SK-N-SH treated with all-trans-retinoic acid at 6 μM for 48 hours (cell line): Measurements from ENCODE around the gene NUDT2.
A peak's percentile ranks its signal among the peaks of the same experiment; 100 is the strongest.

Experiments used
- ATAC-seq: fragments of 200-7000 bp; cut with Tn5 transposase; 3 replicates; pipeline ENCODE4 v1.9.1; 2020; ENCODE audit warnings: mild to moderate bottlenecking, moderate library complexity
- ARNTL ChIP-seq: fragments of 450-650 bp; formaldehyde crosslinking; IDR thresholded peaks from 2 replicates; pipeline ENCODE4 v1.5.0; 2020; ENCODE audit warnings: low read depth, mild to moderate bottlenecking, moderate library complexity, borderline replicate concordance
- BACH2 ChIP-seq: fragments of 250-450 bp; sonication (Bioruptor Pico); IDR thresholded peaks from 2 replicates; pipeline ENCODE4 v1.9.0; 2021; ENCODE audit warnings: mild to moderate bottlenecking, borderline replicate concordance
- CREB5 ChIP-seq: fragments of 250-450 bp; sonication (Bioruptor Pico); IDR thresholded peaks from 2 replicates; pipeline ENCODE4 v1.5.1; 2020; ENCODE audit warnings: low read depth, mild to moderate bottlenecking, moderate library complexity
- CSDC2 ChIP-seq: fragments of 250-450 bp; sonication (Bioruptor Pico); IDR thresholded peaks from 2 replicates; pipeline ENCODE4 v1.5.0; 2020; ENCODE audit warnings: mild to moderate bottlenecking, moderate library complexity
- CSRNP3 ChIP-seq: fragments of 250-450 bp; sonication (Bioruptor Pico); IDR thresholded peaks from 2 replicates; pipeline ENCODE4 v1.5.1; 2021; ENCODE audit warnings: mild to moderate bottlenecking, moderate library complexity
- ESRRG ChIP-seq: fragments of 250-450 bp; sonication (Bioruptor Pico); IDR thresholded peaks from 2 replicates; pipeline ENCODE4 v1.6.1; 2021; ENCODE audit warnings: mild to moderate bottlenecking
- GLIS3 ChIP-seq: fragments of 250-450 bp; sonication (Bioruptor Pico); IDR thresholded peaks from 2 replicates; pipeline ENCODE4 v1.5.0; 2020; ENCODE audit warnings: mild to moderate bottlenecking, moderate library complexity
- ISL1 ChIP-seq: fragments of 250-450 bp; sonication (Bioruptor Pico); IDR thresholded peaks from 2 replicates; pipeline ENCODE4 v2.1.2; 2022; ENCODE audit warnings: mild to moderate bottlenecking, moderate library complexity
- PPARA ChIP-seq: fragments of 250-450 bp; sonication (Bioruptor Pico); IDR thresholded peaks from 2 replicates; pipeline ENCODE4 v1.5.0; 2020; ENCODE audit warnings: mild to moderate bottlenecking, borderline replicate concordance
- RARB ChIP-seq: fragments of 250-450 bp; sonication (Bioruptor Pico); IDR thresholded peaks from 2 replicates; pipeline ENCODE4 v1.8.0; 2021; ENCODE audit warnings: mild to moderate bottlenecking, moderate library complexity
- SNAI2 ChIP-seq: fragments of 250-450 bp; sonication (Bioruptor Pico); IDR thresholded peaks from 2 replicates; pipeline ENCODE4 v1.5.0; 2020; ENCODE audit warnings: mild to moderate bottlenecking, moderate library complexity
- TCF4 ChIP-seq: fragments of 250-450 bp; sonication (Bioruptor Pico); IDR thresholded peaks from 2 replicates; pipeline ENCODE4 v1.8.0; 2021; ENCODE audit warnings: mild to moderate bottlenecking, moderate library complexity, borderline replicate concordance
- TOX ChIP-seq: fragments of 250-450 bp; sonication (Bioruptor Pico); IDR thresholded peaks from 2 replicates; pipeline ENCODE4 v1.8.0; 2021; ENCODE audit warnings: mild to moderate bottlenecking, moderate library complexity, borderline replicate concordance
- TSHZ2 ChIP-seq: fragments of 250-450 bp; sonication (Bioruptor Pico); IDR thresholded peaks from 2 replicates; pipeline ENCODE4 v1.5.0; 2020; ENCODE audit warnings: mild to moderate bottlenecking, moderate library complexity
- ZC3H10 ChIP-seq: fragments of 250-450 bp; sonication (Bioruptor Pico); IDR thresholded peaks from 2 replicates; pipeline ENCODE4 v1.5.1; 2021; ENCODE audit warnings: mild to moderate bottlenecking, moderate library complexity
- ZFP3 ChIP-seq: fragments of 250-450 bp; sonication (Bioruptor Pico); IDR thresholded peaks from 2 replicates; pipeline ENCODE4 v1.5.0; 2020; ENCODE audit warnings: mild to moderate bottlenecking, moderate library complexity
- ZFP30 ChIP-seq: fragments of 450-650 bp; formaldehyde crosslinking; IDR thresholded peaks from 2 replicates; pipeline ENCODE4 v1.5.0; 2022; ENCODE audit warnings: mild to moderate bottlenecking, moderate library complexity
- ZNF565 ChIP-seq: fragments of 450-650 bp; formaldehyde crosslinking; conservative IDR thresholded peaks from 2 replicates; pipeline ENCODE4 v1.5.0; 2020; ENCODE audit warnings: low read depth, mild to moderate bottlenecking, moderate library complexity
- ZNF70 ChIP-seq: fragments of 450-650 bp; formaldehyde crosslinking; IDR thresholded peaks from 2 replicates; pipeline ENCODE4 v1.5.0; 2020; ENCODE audit warnings: mild to moderate bottlenecking, moderate library complexity
- ZNF8 ChIP-seq: fragments of 450-650 bp; formaldehyde crosslinking; IDR thresholded peaks from 2 replicates; pipeline ENCODE4 v1.5.0; 2020; ENCODE audit warnings: mild to moderate bottlenecking, moderate library complexity
- TF ChIP-seq, protein P1 (sequence below): fragments of 250-450 bp; sonication (Bioruptor Pico); IDR thresholded peaks from 2 replicates; pipeline ENCODE4 v1.8.0; 2020; ENCODE audit warnings: mild to moderate bottlenecking, moderate library complexity, borderline replicate concordance

Gene NUDT2

DNA sequence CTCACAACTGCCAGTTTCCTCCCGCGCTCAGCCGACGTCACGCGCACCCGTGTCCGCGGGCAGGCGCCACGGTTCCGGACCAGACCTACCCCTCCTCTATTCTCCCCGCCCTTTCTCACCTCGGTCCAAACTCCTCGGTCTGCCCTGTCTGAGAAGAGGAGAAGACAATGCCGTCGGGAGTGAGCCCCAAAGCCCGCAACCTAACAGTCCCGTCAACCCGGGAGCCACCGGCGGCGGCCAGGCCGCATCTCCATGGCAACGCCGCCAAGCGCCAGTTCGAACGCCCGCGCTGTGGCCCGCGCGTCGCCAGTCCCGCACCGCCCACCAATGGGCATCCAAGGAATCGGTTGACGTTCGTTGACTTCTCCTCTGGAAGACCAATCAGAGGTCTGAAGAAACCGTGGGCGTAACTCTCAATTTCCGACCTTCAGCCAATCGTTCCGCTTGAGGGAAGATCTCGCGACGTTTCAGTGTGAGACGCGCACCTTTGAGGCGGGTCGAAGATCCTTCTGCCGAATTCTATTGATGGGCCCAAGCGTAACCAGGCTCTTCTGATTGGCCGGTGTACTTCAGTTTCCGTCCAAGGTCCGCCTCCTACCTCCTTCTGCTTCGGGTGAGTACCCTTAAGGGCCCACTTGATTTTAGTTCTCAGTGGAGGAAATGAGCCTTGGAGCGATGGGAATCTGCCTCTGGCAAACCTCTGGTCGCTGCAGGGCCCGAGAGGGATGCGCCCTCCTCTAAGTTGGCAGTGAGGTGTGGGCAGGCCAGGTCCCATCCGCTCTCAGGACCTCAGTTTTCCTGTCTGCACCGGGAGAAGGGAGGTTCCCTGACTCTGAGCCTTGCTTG is at the start of gene NUDT2, which contains the start of gene KIF24:
TSS of gene NUDT2 (plus strand) at position 583 of the 846 bp plus-strand sequence. CDS start 9,471 bp downstream, outside the sequence.
TSS of gene KIF24 (minus strand) at position 282 of the 846 bp plus-strand sequence. CDS start 17,922 bp downstream, outside the sequence.
- TF ChIP-seq ZC3H10 (CRISPR knock-in tag) (no peak), ZNF8 (CRISPR knock-in tag) (0 out of 2 replicates have a peak, but pooled peaks have one; percentile 5)
- ATAC-seq: peak; percentile 95

GRCh38 chr9:34282096-34282495 is 47.3 kb upstream of the NUDT2 start:
- ATAC-seq: no peak
- TF ChIP-seq RARB (CRISPR knock-in tag): no peak
- TF ChIP-seq SNAI2 (CRISPR knock-in tag): no peak
- TF ChIP-seq GLIS3: no peak
- no peak for TF ChIP-seq CSRNP3 (CRISPR knock-in tag)
- no peak for TF ChIP-seq CREB5 (CRISPR knock-in tag)
- TF ChIP-seq, protein P1, sequence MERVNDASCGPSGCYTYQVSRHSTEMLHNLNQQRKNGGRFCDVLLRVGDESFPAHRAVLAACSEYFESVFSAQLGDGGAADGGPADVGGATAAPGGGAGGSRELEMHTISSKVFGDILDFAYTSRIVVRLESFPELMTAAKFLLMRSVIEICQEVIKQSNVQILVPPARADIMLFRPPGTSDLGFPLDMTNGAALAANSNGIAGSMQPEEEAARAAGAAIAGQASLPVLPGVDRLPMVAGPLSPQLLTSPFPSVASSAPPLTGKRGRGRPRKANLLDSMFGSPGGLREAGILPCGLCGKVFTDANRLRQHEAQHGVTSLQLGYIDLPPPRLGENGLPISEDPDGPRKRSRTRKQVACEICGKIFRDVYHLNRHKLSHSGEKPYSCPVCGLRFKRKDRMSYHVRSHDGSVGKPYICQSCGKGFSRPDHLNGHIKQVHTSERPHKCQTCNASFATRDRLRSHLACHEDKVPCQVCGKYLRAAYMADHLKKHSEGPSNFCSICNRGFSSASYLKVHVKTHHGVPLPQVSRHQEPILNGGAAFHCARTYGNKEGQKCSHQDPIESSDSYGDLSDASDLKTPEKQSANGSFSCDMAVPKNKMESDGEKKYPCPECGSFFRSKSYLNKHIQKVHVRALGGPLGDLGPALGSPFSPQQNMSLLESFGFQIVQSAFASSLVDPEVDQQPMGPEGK: no peak
- no peak for TF ChIP-seq ESRRG (CRISPR knock-in tag)
- TF ChIP-seq CSDC2 (CRISPR knock-in tag): no peak
- TF ChIP-seq ZNF70: no peak

DNA sequence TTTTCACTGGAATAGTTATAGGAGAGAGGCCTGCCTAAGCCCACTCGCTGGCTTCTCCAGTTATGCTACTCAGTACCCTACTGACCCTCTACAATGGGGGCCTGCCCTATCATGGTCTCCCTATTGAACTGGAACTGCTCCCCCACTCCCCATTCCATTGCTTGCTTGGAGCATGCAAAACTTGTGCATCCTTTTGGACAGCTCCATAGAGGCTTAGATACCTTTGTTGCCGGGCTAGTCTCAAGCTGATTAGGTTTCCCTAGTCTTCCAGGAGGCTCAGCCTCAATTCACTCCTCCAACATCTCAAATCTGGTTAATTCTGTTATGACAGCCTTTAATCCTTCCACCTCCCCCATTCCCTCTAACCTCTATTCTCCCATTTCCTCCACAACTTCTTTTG is 40.2 kb upstream of the NUDT2 start:
- no peak for ATAC-seq
- TF ChIP-seq TSHZ2 (no peak), ARNTL (CRISPR knock-in tag) (no peak), CSDC2 (CRISPR knock-in tag) (no peak), CSRNP3 (CRISPR knock-in tag) (no peak), SNAI2 (CRISPR knock-in tag) (no peak), ZNF70 (no peak), CREB5 (CRISPR knock-in tag) (no peak), ZNF565 (CRISPR knock-in tag) (no peak), ZC3H10 (CRISPR knock-in tag) (no peak)

DNA sequence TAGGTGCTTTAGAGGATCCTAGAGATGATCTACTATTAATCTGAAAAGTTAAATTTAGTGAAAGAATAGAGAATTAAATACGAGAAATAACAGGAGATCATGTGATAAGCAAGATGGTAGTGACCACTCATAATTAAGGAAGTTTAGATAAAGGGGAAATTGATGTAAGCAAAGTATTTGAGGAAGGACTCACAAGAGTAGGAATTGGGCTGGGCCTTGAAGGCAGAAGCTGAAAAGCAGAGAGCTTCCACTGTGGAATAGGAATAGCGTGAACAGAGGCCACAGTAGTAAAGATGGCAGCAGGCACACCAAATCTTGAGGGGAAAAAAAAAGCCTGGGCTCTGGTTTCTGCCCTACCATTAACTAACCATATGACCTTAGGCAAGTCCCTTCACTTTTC is 38.3 kb upstream of the NUDT2 start:
- no peak for ATAC-seq
- TF ChIP-seq, protein P1: no peak
- TF ChIP-seq GLIS3: no peak
- no peak for TF ChIP-seq BACH2 (CRISPR knock-in tag)
- TF ChIP-seq PPARA (CRISPR knock-in tag): no peak
- no peak for TF ChIP-seq CSDC2 (CRISPR knock-in tag)
- TF ChIP-seq TOX (CRISPR knock-in tag): no peak
- TF ChIP-seq ZNF565 (CRISPR knock-in tag): no peak
- no peak for TF ChIP-seq ZFP30
- no peak for TF ChIP-seq ESRRG (CRISPR knock-in tag)
- no peak for TF ChIP-seq ZC3H10 (CRISPR knock-in tag)
- TF ChIP-seq ZFP3 (CRISPR knock-in tag): no peak
- no peak for TF ChIP-seq ISL1 (CRISPR knock-in tag)
- no peak for TF ChIP-seq SNAI2 (CRISPR knock-in tag)
- no peak for TF ChIP-seq TCF4
- TF ChIP-seq ZNF70: no peak
- no peak for TF ChIP-seq ARNTL (CRISPR knock-in tag)
